ENCODE measurements around the gene VAMP5. TPM values are rescaled to one million over a fixed set of nuclear protein-coding genes. Genes with fewer than 3 reads are reported as not detected.
"Not testable (repeated sequence)": the region's sequence is repeated elsewhere in the genome, so short reads cannot be mapped to it uniquely, and the experiment has no call there.

The VAMP5 gene
- total RNA-seq, 1 donor from 2014 or later, result not detected

DNA sequence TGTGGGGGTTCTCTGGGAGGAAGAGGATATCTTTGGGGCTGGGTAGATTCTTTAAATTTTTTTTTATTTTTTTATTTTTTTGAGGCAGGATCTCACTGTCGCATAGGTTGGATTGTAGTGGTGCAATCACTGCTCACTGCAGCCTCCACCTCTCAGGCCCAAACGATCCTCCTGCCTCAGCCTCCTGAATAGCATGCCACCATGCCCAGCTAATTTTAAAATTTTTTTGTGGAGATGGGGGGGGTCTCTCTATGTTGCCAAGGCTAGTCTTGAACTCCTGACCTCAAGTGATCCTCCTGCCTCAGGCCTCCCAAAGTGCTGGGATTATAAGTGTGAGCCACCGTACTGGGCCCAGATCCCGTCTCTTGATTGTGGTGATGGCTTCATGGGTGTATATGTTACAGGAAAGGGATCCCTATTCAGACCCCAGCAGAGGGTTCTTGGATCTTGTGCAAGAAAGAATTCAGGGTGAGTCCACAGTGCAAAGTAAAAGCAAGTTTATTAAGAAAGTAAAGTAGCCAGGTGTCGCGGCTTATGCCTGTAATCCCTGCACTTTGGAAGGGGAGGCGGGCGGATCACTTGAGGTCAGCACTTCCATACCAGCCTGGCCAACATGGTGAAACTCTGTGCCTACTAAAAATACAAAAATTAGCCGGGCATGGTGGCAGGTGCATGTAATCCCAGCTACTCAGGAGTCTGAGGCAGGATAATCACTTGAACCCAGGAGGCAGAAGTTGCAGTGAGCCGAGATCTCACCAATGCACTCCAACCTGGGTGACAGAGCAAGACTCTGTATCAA is 29.7 kb downstream of the VAMP5 start:
- Histone ChIP-seq H3K4me2 (no peak overlapping the region), H3K79me2 (ENCODE audit: low read depth) (peaks cover 51% of the 10 kb centered on the region), H4K20me1 (ENCODE audit: low read depth) (peaks cover 24% of the 10 kb centered on the region), H2AFZ (replicated peaks) (no peak overlapping the region), H3F3A (ENCODE audit: low read depth) (peaks cover 27% of the 10 kb centered on the region), H3K9me3 (ENCODE audit: low read depth) (no peaks in the 10 kb centered on the region), H3K9ac (no peak overlapping the region), H3K36me3 (no peaks in the 10 kb centered on the region), H3K27ac (no peak overlapping the region), H3K4me1 (peaks cover 10% of the 10 kb centered on the region), H3K27me3 (no peaks in the 10 kb centered on the region), H3K4me3 (no peak overlapping the region)
- Mint-ChIP-seq H3K27ac (no peak overlapping the region), H3K4me3 (peak overlapping the region; percentile 48), H3K9me3 (no peaks in the 10 kb centered on the region), H3K4me1 (peaks cover 25% of the 10 kb centered on the region), H3K27me3 (ENCODE audit: insufficient read depth, low read depth) (peaks cover 3% of the 10 kb centered on the region), H3K36me3 (peaks cover 5% of the 10 kb centered on the region)
- DNase-seq (ENCODE audit: low spot score), result no peak
- TF ChIP-seq, protein P1, sequence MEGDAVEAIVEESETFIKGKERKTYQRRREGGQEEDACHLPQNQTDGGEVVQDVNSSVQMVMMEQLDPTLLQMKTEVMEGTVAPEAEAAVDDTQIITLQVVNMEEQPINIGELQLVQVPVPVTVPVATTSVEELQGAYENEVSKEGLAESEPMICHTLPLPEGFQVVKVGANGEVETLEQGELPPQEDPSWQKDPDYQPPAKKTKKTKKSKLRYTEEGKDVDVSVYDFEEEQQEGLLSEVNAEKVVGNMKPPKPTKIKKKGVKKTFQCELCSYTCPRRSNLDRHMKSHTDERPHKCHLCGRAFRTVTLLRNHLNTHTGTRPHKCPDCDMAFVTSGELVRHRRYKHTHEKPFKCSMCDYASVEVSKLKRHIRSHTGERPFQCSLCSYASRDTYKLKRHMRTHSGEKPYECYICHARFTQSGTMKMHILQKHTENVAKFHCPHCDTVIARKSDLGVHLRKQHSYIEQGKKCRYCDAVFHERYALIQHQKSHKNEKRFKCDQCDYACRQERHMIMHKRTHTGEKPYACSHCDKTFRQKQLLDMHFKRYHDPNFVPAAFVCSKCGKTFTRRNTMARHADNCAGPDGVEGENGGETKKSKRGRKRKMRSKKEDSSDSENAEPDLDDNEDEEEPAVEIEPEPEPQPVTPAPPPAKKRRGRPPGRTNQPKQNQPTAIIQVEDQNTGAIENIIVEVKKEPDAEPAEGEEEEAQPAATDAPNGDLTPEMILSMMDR (IDR thresholded peaks at IDR 0.05), result no peak
- no peak for TF ChIP-seq EZH2 (IDR thresholded peaks at IDR 0.05)
- no peak for TF ChIP-seq EZH2phosphoT487 (IDR thresholded peaks at IDR 0.05)

DNA sequence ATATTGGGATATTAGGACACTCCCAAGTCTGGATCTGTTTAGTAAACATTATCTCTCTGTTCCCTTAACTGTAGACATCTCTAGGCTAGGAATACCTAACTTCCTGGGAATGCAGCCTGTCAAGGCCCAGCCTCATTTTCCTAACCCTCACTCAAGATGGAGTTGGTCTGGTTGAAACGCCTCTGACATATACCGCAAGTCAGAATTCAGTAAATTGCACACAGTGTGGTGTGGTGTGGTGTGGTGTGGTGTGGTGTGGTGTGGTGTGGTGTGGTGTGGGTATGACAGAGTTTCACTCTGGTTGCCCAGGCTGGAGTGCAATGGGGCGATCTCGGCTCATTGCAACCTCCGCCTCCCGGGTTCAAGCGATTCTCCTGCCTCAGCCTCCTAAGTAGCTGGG is 30.5 kb downstream of the VAMP5 start:
- H3K4me3 ChIP-seq; H3K9me3 Mint-ChIP-seq; DNase-seq (ENCODE audit: low spot score); H3K36me3 Mint-ChIP-seq; H3K36me3 ChIP-seq; H3K27ac Mint-ChIP-seq; H3K4me2 ChIP-seq; H3K27me3 Mint-ChIP-seq (ENCODE audit: insufficient read depth, low read depth); H3K4me1 ChIP-seq; H3K9me3 ChIP-seq (ENCODE audit: low read depth); H2AFZ ChIP-seq (replicated peaks); H3K27me3 ChIP-seq; H3K9ac ChIP-seq; H3K27ac ChIP-seq: not testable (repeated sequence)
- Mint-ChIP-seq H3K4me1 (peaks cover 23% of the 10 kb centered on the region), H3K4me3 (peak overlapping the region; percentile 71)
- Histone ChIP-seq H4K20me1 (ENCODE audit: low read depth) (peaks cover 32% of the 10 kb centered on the region), H3K79me2 (ENCODE audit: low read depth) (peaks cover 59% of the 10 kb centered on the region), H3F3A (ENCODE audit: low read depth) (peaks cover 27% of the 10 kb centered on the region)

DNA sequence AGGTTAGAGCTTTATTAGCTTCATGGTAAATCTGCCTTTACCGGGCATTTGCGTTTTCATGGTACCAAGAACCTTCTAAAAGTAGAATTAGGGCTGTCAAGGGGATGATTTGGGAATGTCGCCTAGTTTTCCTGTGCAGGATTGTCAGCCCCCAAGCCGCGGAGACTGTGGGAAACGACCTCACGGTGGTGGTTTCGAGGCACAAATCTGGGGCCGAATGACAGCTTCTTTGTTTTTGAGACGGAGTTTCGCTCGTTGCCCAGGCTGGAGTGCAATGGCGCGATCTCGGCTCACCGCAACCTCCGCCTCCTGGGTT is 31.1 kb downstream of the VAMP5 start:
- Histone ChIP-seq H3K9ac (no peak overlapping the region), H3K4me3 (peak overlapping the region; percentile 88), H3K79me2 (ENCODE audit: low read depth) (peaks cover 61% of the 10 kb centered on the region)

DNA sequence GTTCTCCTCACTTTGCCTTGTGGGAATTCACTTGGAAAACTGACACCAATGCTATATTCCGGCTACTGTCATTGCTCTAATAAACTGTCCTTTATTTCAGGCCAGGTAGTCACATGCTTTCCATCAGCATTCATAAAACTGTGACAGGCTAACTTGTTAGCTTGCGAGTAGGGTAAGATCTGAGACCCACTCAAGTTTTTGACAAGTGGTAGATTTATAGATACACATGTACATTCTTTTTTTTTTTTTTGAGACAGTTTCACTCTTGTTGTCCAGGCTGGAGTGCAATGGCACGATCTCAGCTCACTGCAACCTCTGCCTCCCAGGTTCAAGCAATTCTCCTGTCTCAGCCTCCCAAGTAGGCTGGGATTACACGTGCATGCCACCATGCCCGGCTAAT is 33.5 kb downstream of the VAMP5 start:
- H3K4me2 ChIP-seq, result peak overlapping the region; percentile 98
- H3K79me2 ChIP-seq (ENCODE audit: low read depth), result peaks cover 58% of the 10 kb centered on the region
- peak overlapping the region; percentile 88 for H3K4me3 ChIP-seq

More for the DNA sequence above, 31.1 kb downstream of the VAMP5 start:
- no peak overlapping the region for H2AFZ ChIP-seq (replicated peaks)
- no peak overlapping the region for H3K27ac ChIP-seq
- Mint-ChIP-seq H3K4me3 (peak overlapping the region; percentile 95), H3K27me3 (ENCODE audit: insufficient read depth, low read depth) (peaks cover 3% of the 10 kb centered on the region), H3K9me3 (no peaks in the 10 kb centered on the region), H3K4me1 (peaks cover 19% of the 10 kb centered on the region), H3K27ac (no peak overlapping the region), H3K36me3 (no peaks in the 10 kb centered on the region)
- H3K4me1 ChIP-seq, result peaks cover 10% of the 10 kb centered on the region
- peaks cover 32% of the 10 kb centered on the region for H4K20me1 ChIP-seq (ENCODE audit: low read depth)
- TF ChIP-seq, protein P1 (IDR thresholded peaks at IDR 0.05), result no peak
- no peak for TF ChIP-seq EZH2phosphoT487 (IDR thresholded peaks at IDR 0.05)
- TF ChIP-seq EZH2 (IDR thresholded peaks at IDR 0.05), result no peak
- H3K9me3 ChIP-seq (ENCODE audit: low read depth), result no peaks in the 10 kb centered on the region
- no peaks in the 10 kb centered on the region for H3K27me3 ChIP-seq
- H3K36me3 ChIP-seq, result peaks cover under 1% of the 10 kb centered on the region
- H3K4me2 ChIP-seq, result peak overlapping the region; percentile 98
- peaks cover 29% of the 10 kb centered on the region for H3F3A ChIP-seq (ENCODE audit: low read depth)
- DNase-seq (ENCODE audit: low spot score), result no peak

More for the DNA sequence above, 33.5 kb downstream of the VAMP5 start:
- H3K4me1 Mint-ChIP-seq, result peaks cover 15% of the 10 kb centered on the region
- H3K27me3 Mint-ChIP-seq (ENCODE audit: insufficient read depth, low read depth); H3K9me3 Mint-ChIP-seq; H3K36me3 ChIP-seq; H3K4me1 ChIP-seq; H3K27ac ChIP-seq; H3K27me3 ChIP-seq; H2AFZ ChIP-seq (replicated peaks); H3K27ac Mint-ChIP-seq; DNase-seq (ENCODE audit: low spot score); H3K9me3 ChIP-seq (ENCODE audit: low read depth); H3K36me3 Mint-ChIP-seq: not testable (repeated sequence)
- peaks cover 24% of the 10 kb centered on the region for H3F3A ChIP-seq (ENCODE audit: low read depth)
- H3K9ac ChIP-seq, result peak overlapping the region; percentile 24
- H3K4me3 Mint-ChIP-seq, result peak overlapping the region; percentile 95
- H4K20me1 ChIP-seq (ENCODE audit: low read depth), result peaks cover 37% of the 10 kb centered on the region
